ENCODE data around the gene TBC1D21. TPM values are rescaled to one million over a fixed set of nuclear protein-coding genes. Genes with fewer than 3 reads are reported as not detected.

The TBC1D21 gene, protein sequence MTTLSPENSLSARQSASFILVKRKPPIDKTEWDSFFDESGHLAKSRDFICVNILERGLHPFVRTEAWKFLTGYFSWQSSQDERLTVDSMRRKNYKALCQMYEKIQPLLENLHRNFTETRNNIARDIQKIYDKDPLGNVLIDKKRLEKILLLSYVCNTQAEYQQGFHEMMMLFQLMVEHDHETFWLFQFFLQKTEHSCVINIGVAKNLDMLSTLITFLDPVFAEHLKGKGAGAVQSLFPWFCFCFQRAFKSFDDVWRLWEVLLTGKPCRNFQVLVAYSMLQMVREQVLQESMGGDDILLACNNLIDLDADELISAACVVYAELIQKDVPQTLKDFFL
- total RNA-seq (2021) (not detected in 2 replicates), Bru-seq, nascent RNA (not detected), BruChase-seq, experiment 1, labeled RNA remaining after a 2-hour chase (not detected), BruChase-seq, experiment 2, labeled RNA remaining after a 6-hour chase (not detected)
- long read RNA-seq = 0 reads

- intact Hi-C loops (cut with micrococcal nuclease; ENCODE audit: unreplicated experiment) = loop anchor here (5.0 to 10.0 kb wide), 2 partner anchors 91 to 449 kb away; no protein-coding TSS in a partner anchor
- ChIA-PET POLR2A (ENCODE audit: unreplicated experiment) (no interaction called here), CTCF (interaction anchor here (0.6 to 1.0 kb wide), 4 partner anchors 22 to 434 kb away, joined by 3 to 6 read pairs (median 4); no protein-coding TSS in a partner anchor)
- Histone ChIP-seq H3K36me3 (ENCODE audit: low read depth) (no peaks in the 10 kb centered on the region), H3K4me2 (no peak within 1 kb of the TSS), H3K9me3 (ENCODE audit: insufficient read depth, low read depth) (no peaks in the 10 kb centered on the region), H3K27me3 (ENCODE audit: insufficient read depth, low read depth) (peaks cover 51% of the 10 kb centered on the region), H2AFZ (no peak within 1 kb of the TSS), H4K20me1 (ENCODE audit: insufficient read depth) (no peaks in the 10 kb centered on the region; the same call in 1 of the 2 replicates), H3K27ac (no peak within 1 kb of the TSS), H3K4me1 (replicated peaks; ENCODE audit: insufficient read depth) (no peaks in the 10 kb centered on the region), H3K4me3 (no peak within 1 kb of the TSS), H3K9me2 (ENCODE audit: insufficient read depth) (no peaks in the 10 kb centered on the region), H3F3A (ENCODE audit: insufficient read depth, low read depth) (no peaks in the 10 kb centered on the region), H3K79me2 (ENCODE audit: low read depth) (no peaks in the 10 kb centered on the region)
- DNase-seq = no peak
- BruUV-seq (replicated peaks) = no TSS peak
- no peak for TF ChIP-seq EZH2 (IDR thresholded peaks at IDR 0.05; ENCODE audit: low read depth)
- TF ChIP-seq, protein P1, sequence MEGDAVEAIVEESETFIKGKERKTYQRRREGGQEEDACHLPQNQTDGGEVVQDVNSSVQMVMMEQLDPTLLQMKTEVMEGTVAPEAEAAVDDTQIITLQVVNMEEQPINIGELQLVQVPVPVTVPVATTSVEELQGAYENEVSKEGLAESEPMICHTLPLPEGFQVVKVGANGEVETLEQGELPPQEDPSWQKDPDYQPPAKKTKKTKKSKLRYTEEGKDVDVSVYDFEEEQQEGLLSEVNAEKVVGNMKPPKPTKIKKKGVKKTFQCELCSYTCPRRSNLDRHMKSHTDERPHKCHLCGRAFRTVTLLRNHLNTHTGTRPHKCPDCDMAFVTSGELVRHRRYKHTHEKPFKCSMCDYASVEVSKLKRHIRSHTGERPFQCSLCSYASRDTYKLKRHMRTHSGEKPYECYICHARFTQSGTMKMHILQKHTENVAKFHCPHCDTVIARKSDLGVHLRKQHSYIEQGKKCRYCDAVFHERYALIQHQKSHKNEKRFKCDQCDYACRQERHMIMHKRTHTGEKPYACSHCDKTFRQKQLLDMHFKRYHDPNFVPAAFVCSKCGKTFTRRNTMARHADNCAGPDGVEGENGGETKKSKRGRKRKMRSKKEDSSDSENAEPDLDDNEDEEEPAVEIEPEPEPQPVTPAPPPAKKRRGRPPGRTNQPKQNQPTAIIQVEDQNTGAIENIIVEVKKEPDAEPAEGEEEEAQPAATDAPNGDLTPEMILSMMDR (conservative IDR thresholded peaks at IDR 0.05) = no peak
Observed at GRCh38 chr15:73873456-73873855, at the start of gene TBC1D21. TSS of gene TBC1D21 (plus strand) at chr15:73873564. CDS start at chr15:73873710, 146 bp downstream.

- POLR2A ChIA-PET (ENCODE audit: unreplicated experiment) = no interaction called here
Observed at GRCh38 chr15:73826711-73827251, 46.6 kb upstream of the TBC1D21 start.

DNA sequence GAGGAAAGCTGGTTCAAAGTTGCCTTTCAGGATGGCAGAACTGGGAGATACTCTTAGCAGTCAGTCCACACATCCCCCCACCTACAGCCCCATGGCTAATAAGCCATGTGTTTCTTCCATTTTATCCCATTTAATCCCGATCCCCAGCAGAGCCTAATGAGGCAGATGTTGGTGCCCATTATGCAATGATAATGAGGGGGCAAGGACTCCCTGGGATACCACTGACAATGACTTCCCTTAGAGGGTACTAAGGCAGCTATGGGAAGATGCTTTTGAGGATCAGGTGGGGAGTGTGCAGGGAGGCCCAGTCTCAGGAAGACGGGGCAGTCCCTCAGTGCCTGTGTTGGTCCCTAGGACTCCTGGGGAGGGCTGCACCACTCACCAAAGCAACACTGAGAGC, 43.8 kb upstream of the TBC1D21 start:
- H4K20me1 ChIP-seq (ENCODE audit: insufficient read depth) = no peaks in the 10 kb centered on the region
- intact Hi-C loops (cut with micrococcal nuclease; ENCODE audit: unreplicated experiment) = no loop called here
- H3K27ac ChIP-seq = no peak overlapping the region
- POLR2A ChIA-PET (ENCODE audit: unreplicated experiment) = no interaction called here
- no peak for DNase-seq
- TF ChIP-seq, protein P1 (conservative IDR thresholded peaks at IDR 0.05) = no peak
- TF ChIP-seq EZH2 (IDR thresholded peaks at IDR 0.05; ENCODE audit: low read depth) = no peak
- peaks cover 96% of the 10 kb centered on the region for H3K27me3 ChIP-seq (ENCODE audit: insufficient read depth, low read depth)
- no peaks in the 10 kb centered on the region for H3F3A ChIP-seq (ENCODE audit: insufficient read depth, low read depth)
- no peak overlapping the region for H3K4me3 ChIP-seq
- H3K9me3 ChIP-seq (ENCODE audit: insufficient read depth, low read depth) = no peaks in the 10 kb centered on the region
- no peaks in the 10 kb centered on the region for H3K9me2 ChIP-seq (ENCODE audit: insufficient read depth)
- no peak overlapping the region for H2AFZ ChIP-seq
- no peaks in the 10 kb centered on the region for H3K79me2 ChIP-seq (ENCODE audit: low read depth)
- BruUV-seq (replicated peaks) = no TSS peak
- no peaks in the 10 kb centered on the region for H3K4me1 ChIP-seq (replicated peaks; ENCODE audit: insufficient read depth)
- H3K4me2 ChIP-seq = no peak overlapping the region
- H3K36me3 ChIP-seq (ENCODE audit: low read depth) = no peaks in the 10 kb centered on the region
- CTCF ChIA-PET = no interaction called here

More at GRCh38 chr15:73826711-73827251, 46.6 kb upstream of the TBC1D21 start:
- H2AFZ ChIP-seq = no peak overlapping the region
- H3K36me3 ChIP-seq (ENCODE audit: low read depth) = no peaks in the 10 kb centered on the region
- no peak overlapping the region for H3K27ac ChIP-seq
- H4K20me1 ChIP-seq (ENCODE audit: insufficient read depth) = no peaks in the 10 kb centered on the region
- no peaks in the 10 kb centered on the region for H3K79me2 ChIP-seq (ENCODE audit: low read depth)
- intact Hi-C loops (cut with micrococcal nuclease; ENCODE audit: unreplicated experiment) = no loop called here
- H3K27me3 ChIP-seq (ENCODE audit: insufficient read depth, low read depth) = peaks cover 82% of the 10 kb centered on the region
- H3K9me3 ChIP-seq (ENCODE audit: insufficient read depth, low read depth) = no peaks in the 10 kb centered on the region
- no peak overlapping the region for H3K4me3 ChIP-seq
- no peaks in the 10 kb centered on the region for H3K9me2 ChIP-seq (ENCODE audit: insufficient read depth)
- DNase-seq = no peak
- H3F3A ChIP-seq (ENCODE audit: insufficient read depth, low read depth) = no peaks in the 10 kb centered on the region
- TF ChIP-seq, protein P1 (conservative IDR thresholded peaks at IDR 0.05) = no peak
- no peak for TF ChIP-seq EZH2 (IDR thresholded peaks at IDR 0.05; ENCODE audit: low read depth)
- BruUV-seq (replicated peaks) = no TSS peak
- CTCF ChIA-PET = no interaction called here
- H3K4me2 ChIP-seq = no peak overlapping the region
- H3K4me1 ChIP-seq (replicated peaks; ENCODE audit: insufficient read depth) = no peaks in the 10 kb centered on the region

All from PC-9 (cell line).